ENCODE results near the gene CDK11B. TPM values are rescaled to one million over a fixed set of nuclear protein-coding genes. Genes with fewer than 3 reads are reported as not detected.
A peak's percentile ranks its signal among the peaks of the same experiment; 100 is the strongest.

CDK11B gene
- total RNA-seq, 1 experiment from 2014 or later = 30.1 TPM

DNA sequence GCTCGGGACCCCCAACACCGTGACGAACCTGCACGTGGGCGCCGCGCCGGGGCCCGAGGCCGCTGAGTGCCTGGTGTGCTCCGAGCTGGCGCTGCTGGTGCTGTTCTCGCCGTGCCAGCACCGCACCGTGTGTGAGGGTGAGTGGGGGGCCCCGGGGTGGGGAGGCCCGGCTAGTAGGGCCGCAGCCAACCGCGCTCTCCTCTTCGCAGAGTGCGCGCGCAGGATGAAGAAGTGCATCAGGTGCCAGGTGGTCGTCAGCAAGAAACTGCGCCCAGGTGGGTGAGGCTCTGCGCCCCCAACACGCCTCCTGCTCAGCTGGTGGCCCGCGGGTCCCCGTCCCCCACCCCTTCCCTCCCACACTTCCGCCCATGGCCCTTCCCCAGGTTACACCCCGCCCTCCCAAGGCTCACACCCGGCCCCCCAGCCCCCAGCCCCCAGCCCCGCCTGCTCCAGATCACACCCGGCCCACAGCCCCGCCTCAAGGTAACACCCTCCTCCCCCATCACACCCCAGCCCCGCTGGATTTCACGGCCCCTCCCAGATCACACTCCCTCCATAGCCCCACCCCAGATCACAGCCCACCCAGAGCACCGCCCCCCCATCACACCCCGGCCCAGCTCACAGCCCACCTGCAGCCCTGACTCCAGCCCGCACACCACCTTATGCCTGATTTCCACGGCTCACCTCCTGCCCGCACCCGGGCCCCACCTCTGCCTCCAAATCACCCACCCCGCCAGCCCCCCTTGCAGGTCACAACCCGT lies 29.2 kb downstream of the CDK11B start:
- TF ChIP-seq CTCF (conservative IDR thresholded peaks at IDR 0.05) = no peak
- H3K36me3 Mint-ChIP-seq (ENCODE audit: insufficient read depth in 1 of 3, low read depth in 3 of 3) = no peaks in the 10 kb centered on the region
- Histone ChIP-seq H3K23ac (ENCODE audit: insufficient read length, low read depth, low read length) (no peak overlapping the region), H2BK12ac (ENCODE audit: insufficient read length, low read depth, low read length) (no peak overlapping the region), H3T11ph (ENCODE audit: low read length) (no peak overlapping the region), H2BK120ac (ENCODE audit: low read depth, low read length, poor library complexity, severe bottlenecking) (no peak overlapping the region), H3K27ac (ENCODE audit: insufficient read length, low read depth, low read length) (no peak overlapping the region), H3K27me3 (ENCODE audit: insufficient read depth, low read length) (no peaks in the 10 kb centered on the region; the same call in 1 of the 2 replicates), H3K9me3 (ENCODE audit: control insufficient read depth, low read depth, low read length) (no peaks in the 10 kb centered on the region), H3K79me1 (ENCODE audit: insufficient read depth, low read depth, low read length, poor library complexity, severe bottlenecking) (no peaks in the 10 kb centered on the region), H3K18ac (ENCODE audit: insufficient read length, low read depth, low read length) (no peak overlapping the region), H2AK5ac (ENCODE audit: insufficient read length, low read length) (no peak overlapping the region), H3K56ac (ENCODE audit: insufficient read length, low read depth, low read length) (no peak overlapping the region), H3K14ac (ENCODE audit: insufficient read depth, low read length) (no peak overlapping the region), H2BK5ac (ENCODE audit: insufficient read length, low read length) (no peak overlapping the region), H3K4ac (ENCODE audit: low read depth, low read length) (no peak overlapping the region), H2BK15ac (ENCODE audit: low read depth, low read length) (no peak overlapping the region), H3K79me2 (ENCODE audit: insufficient read depth, low read length) (no peaks in the 10 kb centered on the region), H4K8ac (replicated peaks; ENCODE audit: insufficient read length, low read depth, low read length) (no peak overlapping the region), H2AFZ (ENCODE audit: low read length) (no peak overlapping the region), H4K91ac (ENCODE audit: insufficient read length, low read depth, low read length) (no peak overlapping the region), H3K4me2 (ENCODE audit: insufficient read depth, insufficient read length, low read length) (peak overlapping the region; percentile 17), H2BK20ac (ENCODE audit: low read depth, low read length, poor library complexity, severe bottlenecking) (no peak overlapping the region), H3K23me2 (ENCODE audit: insufficient read length, low read depth, low read length, poor library complexity, severe bottlenecking) (peaks cover 7% of the 10 kb centered on the region), H3K9ac (ENCODE audit: extremely low read depth, insufficient read length, low read length) (no peak overlapping the region), H4K5ac (ENCODE audit: insufficient read length, low read depth, low read length) (no peak overlapping the region), H4K20me1 (ENCODE audit: control insufficient read depth, insufficient read depth, insufficient read length) (no peaks in the 10 kb centered on the region), H3K4me1 (ENCODE audit: insufficient read depth, low read length) (no peaks in the 10 kb centered on the region)
- H3K4me1 Mint-ChIP-seq = peaks cover 2% of the 10 kb centered on the region in 2 experiments; a peak in 2 of 4 replicates
- H3K9me3 Mint-ChIP-seq = no peaks in the 10 kb centered on the region
- H3K27me3 Mint-ChIP-seq (ENCODE audit: low read depth) = peaks cover 12% of the 10 kb centered on the region
- no peak for DNase-seq
- H3K4me3 Mint-ChIP-seq = no peak overlapping the region; a peak in 1 of 5 replicates
- WGBS (ENCODE audit: extremely low coverage, insufficient read length, low lambda C conversion rate) = no CpG with 5 or more reads among the region's 48 CpGs
- no peak overlapping the region for H3K27ac Mint-ChIP-seq

Data from H9 (cell line).